Fibroblast of lung (primary cell): ENCODE results near the gene PXYLP1.

Experiments used
- EZH2 ChIP-seq: IDR thresholded peaks from 2 replicates; pipeline ENCODE4 v1.5.1; 2012; ENCODE audit warnings: low read length, control low read depth, mild to moderate bottlenecking; ENCODE audit errors: missing control alignments
- TF ChIP-seq, protein P1 (sequence below), 2 donors: IDR thresholded peaks in 1 of 2; conservative IDR thresholded peaks in 1 of 2; 1 replicate in 1 of 2; 2 replicates in 1 of 2; pipeline ENCODE4 v1.5.1; 2011 to 2012; ENCODE audit warnings: low read length in 2 of 2, control low read depth in 1 of 2, inconsistent platforms in 1 of 2, low read depth in 1 of 2, mild to moderate bottlenecking in 1 of 2

DNA sequence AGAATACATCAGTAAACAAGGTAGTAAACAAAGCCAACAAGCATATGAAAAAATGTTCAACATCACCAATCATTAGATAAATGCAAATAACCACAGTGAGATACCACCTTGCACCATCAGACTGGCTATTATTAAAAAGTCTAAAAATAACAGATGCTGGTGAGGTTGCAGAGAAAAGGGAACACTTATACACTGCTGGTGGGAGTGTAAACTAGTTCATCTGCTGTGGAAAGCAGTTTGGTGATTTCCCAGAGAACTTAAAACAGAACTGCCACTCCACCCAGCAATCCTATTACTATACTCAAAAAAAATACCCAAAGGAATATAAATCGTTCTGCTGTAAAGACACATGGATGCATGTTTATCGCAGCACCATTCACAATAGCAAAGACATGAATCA lies 106.4 kb downstream of the PXYLP1 start:
- TF ChIP-seq EZH2: no peak
- TF ChIP-seq, protein P1, sequence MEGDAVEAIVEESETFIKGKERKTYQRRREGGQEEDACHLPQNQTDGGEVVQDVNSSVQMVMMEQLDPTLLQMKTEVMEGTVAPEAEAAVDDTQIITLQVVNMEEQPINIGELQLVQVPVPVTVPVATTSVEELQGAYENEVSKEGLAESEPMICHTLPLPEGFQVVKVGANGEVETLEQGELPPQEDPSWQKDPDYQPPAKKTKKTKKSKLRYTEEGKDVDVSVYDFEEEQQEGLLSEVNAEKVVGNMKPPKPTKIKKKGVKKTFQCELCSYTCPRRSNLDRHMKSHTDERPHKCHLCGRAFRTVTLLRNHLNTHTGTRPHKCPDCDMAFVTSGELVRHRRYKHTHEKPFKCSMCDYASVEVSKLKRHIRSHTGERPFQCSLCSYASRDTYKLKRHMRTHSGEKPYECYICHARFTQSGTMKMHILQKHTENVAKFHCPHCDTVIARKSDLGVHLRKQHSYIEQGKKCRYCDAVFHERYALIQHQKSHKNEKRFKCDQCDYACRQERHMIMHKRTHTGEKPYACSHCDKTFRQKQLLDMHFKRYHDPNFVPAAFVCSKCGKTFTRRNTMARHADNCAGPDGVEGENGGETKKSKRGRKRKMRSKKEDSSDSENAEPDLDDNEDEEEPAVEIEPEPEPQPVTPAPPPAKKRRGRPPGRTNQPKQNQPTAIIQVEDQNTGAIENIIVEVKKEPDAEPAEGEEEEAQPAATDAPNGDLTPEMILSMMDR (conservative IDR thresholded peaks at IDR 0.05 in 1 of 2, IDR thresholded peaks at IDR 0.05 in 1 of 2; ENCODE audit: low read depth in 1 of 2, low read length in 2 of 2): no peak
